ENCODE measurements around the gene ITGAD. TPM values are rescaled to one million over a fixed set of nuclear protein-coding genes. Genes with fewer than 3 reads are reported as not detected.

ITGAD gene
- total RNA-seq, 1 experiment from 2014 or later = not detected

DNA sequence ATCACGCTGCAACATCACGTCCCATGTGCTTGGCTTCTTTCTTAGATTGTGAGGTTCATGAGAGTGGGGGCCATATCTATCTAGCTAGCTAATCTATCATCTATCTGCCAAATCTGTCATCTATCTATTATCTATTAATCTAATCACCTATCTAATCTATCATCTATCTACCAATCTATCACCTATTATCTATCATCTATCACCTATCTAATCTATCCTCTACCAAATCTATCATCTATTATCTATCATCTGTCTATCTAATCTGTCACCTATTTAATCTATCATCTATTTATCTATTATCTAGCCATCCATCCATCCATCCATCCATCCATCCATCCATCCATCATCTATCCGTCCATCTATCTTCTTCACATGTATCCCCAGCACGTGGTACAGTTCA, 20.8 kb downstream of the ITGAD start:
- Mint-ChIP-seq H3K27me3 (ENCODE audit: low read depth) (peaks cover 32% of the 10 kb centered on the region), H3K27ac (no peak overlapping the region), H3K4me1 (peaks cover 6% of the 10 kb centered on the region in 2 experiments; a peak in 3 of 4 replicates), H3K4me3 (no peak overlapping the region), H3K9me3 (peaks cover 2 to 4% of the 10 kb centered on the region in 2 experiments; a peak in 3 of 5 replicates), H3K36me3 (ENCODE audit: insufficient read depth in 1 of 3, low read depth in 3 of 3) (no peaks in the 10 kb centered on the region)
- H3K27me3 ChIP-seq (ENCODE audit: insufficient read depth, low read length) = no peaks in the 10 kb centered on the region
- H2BK12ac ChIP-seq (ENCODE audit: insufficient read length, low read depth, low read length) = no peak overlapping the region
- H3K18ac ChIP-seq (ENCODE audit: insufficient read length, low read depth, low read length) = no peak overlapping the region
- H3K9me3 ChIP-seq (ENCODE audit: control insufficient read depth, low read depth, low read length) = no peaks in the 10 kb centered on the region
- DNase-seq = no peak
- no peak overlapping the region for H3K4me2 ChIP-seq (ENCODE audit: insufficient read depth, insufficient read length, low read length)
- no peak overlapping the region for H3K9ac ChIP-seq (ENCODE audit: extremely low read depth, insufficient read length, low read length)
- no peaks in the 10 kb centered on the region for H3K79me2 ChIP-seq (ENCODE audit: insufficient read depth, low read length)
- no peak overlapping the region for H3K4ac ChIP-seq (ENCODE audit: low read depth, low read length)
- no CpG with 5 or more reads among the region's 4 CpGs for WGBS (ENCODE audit: extremely low coverage, insufficient read length, low lambda C conversion rate)
- no peaks in the 10 kb centered on the region for H3K79me1 ChIP-seq (ENCODE audit: insufficient read depth, low read depth, low read length, poor library complexity, severe bottlenecking)
- H3T11ph ChIP-seq (ENCODE audit: low read length) = no peak overlapping the region
- no peak overlapping the region for H4K91ac ChIP-seq (ENCODE audit: insufficient read length, low read depth, low read length)
- no peak overlapping the region for H4K8ac ChIP-seq (replicated peaks; ENCODE audit: insufficient read length, low read depth, low read length)
- no peak overlapping the region for H2AFZ ChIP-seq (ENCODE audit: low read length)
- H3K56ac ChIP-seq (ENCODE audit: insufficient read length, low read depth, low read length) = no peak overlapping the region
- no peaks in the 10 kb centered on the region for H3K4me1 ChIP-seq (ENCODE audit: insufficient read depth, low read length)
- no peak overlapping the region for H2BK120ac ChIP-seq (ENCODE audit: low read depth, low read length, poor library complexity, severe bottlenecking)
- no peaks in the 10 kb centered on the region for H3K23me2 ChIP-seq (ENCODE audit: insufficient read length, low read depth, low read length, poor library complexity, severe bottlenecking)
- no peak overlapping the region for H3K27ac ChIP-seq (ENCODE audit: insufficient read length, low read depth, low read length)
- H3K14ac ChIP-seq (ENCODE audit: insufficient read depth, low read length) = no peak overlapping the region
- TF ChIP-seq, protein P1, sequence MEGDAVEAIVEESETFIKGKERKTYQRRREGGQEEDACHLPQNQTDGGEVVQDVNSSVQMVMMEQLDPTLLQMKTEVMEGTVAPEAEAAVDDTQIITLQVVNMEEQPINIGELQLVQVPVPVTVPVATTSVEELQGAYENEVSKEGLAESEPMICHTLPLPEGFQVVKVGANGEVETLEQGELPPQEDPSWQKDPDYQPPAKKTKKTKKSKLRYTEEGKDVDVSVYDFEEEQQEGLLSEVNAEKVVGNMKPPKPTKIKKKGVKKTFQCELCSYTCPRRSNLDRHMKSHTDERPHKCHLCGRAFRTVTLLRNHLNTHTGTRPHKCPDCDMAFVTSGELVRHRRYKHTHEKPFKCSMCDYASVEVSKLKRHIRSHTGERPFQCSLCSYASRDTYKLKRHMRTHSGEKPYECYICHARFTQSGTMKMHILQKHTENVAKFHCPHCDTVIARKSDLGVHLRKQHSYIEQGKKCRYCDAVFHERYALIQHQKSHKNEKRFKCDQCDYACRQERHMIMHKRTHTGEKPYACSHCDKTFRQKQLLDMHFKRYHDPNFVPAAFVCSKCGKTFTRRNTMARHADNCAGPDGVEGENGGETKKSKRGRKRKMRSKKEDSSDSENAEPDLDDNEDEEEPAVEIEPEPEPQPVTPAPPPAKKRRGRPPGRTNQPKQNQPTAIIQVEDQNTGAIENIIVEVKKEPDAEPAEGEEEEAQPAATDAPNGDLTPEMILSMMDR (conservative IDR thresholded peaks at IDR 0.05) = no peak
- no peak overlapping the region for H2AK5ac ChIP-seq (ENCODE audit: insufficient read length, low read length)
- no peak overlapping the region for H3K23ac ChIP-seq (ENCODE audit: insufficient read length, low read depth, low read length)
- H4K5ac ChIP-seq (ENCODE audit: insufficient read length, low read depth, low read length) = no peak overlapping the region
- no peak overlapping the region for H2BK5ac ChIP-seq (ENCODE audit: insufficient read length, low read length)
- H4K20me1 ChIP-seq (ENCODE audit: control insufficient read depth, insufficient read depth, insufficient read length) = no peaks in the 10 kb centered on the region
- H2BK20ac ChIP-seq (ENCODE audit: low read depth, low read length, poor library complexity, severe bottlenecking) = no peak overlapping the region
- H2BK15ac ChIP-seq (ENCODE audit: low read depth, low read length) = no peak overlapping the region

All from H9 (cell line).